ENCODE measurements around the gene MYCBP2. TPM values are rescaled to one million over a fixed set of nuclear protein-coding genes. Genes with fewer than 3 reads are reported as not detected.

The MYCBP2 gene
- total RNA-seq, 5 donors from 2014 or later (not counting 1 experiment from before 2014, with no cell fraction given): 153 to 214 (median 176) TPM

GRCh38 chr13:77372275-77372674 is 45.4 kb upstream of the MYCBP2 start:
- Histone ChIP-seq H3K36me3 (ENCODE audit: control insufficient read depth in 2 of 2, extremely low read depth in 1 of 2, insufficient read depth in 1 of 2, low read length in 1 of 2) (no peaks in the 10 kb centered on the region), H3K4me3 (ENCODE audit: control insufficient read depth in 1 of 2, extremely low read depth in 1 of 2, low read length in 1 of 2) (no peak overlapping the region), H3K9me3 (no peaks in the 10 kb centered on the region), H3K27me3 (replicated peaks in 1 of 2; ENCODE audit: control insufficient read depth in 2 of 2, extremely low read depth in 1 of 2, insufficient read depth in 2 of 2, low read length in 1 of 2) (no peaks in the 10 kb centered on the region), H3K4me1 (ENCODE audit: control insufficient read depth in 1 of 2, extremely low read depth in 1 of 2, insufficient read depth in 2 of 2, low read length in 2 of 2) (no peaks in the 10 kb centered on the region), H3K27ac (ENCODE audit: low read length) (no peak overlapping the region)
- no peaks in the 10 kb centered on the region for H3K36me3 Mint-ChIP-seq
- ChIA-PET CTCF (no interaction called here), POLR2A (no interaction called here)
- WGBS (ENCODE audit: insufficient coverage): no CpG with 5 or more reads among the region's 1 CpG
- H3K4me1 Mint-ChIP-seq: peaks cover 0 to 5% (median 4%) of the 10 kb centered on the region in 3 donors
- ATAC-seq (replicated peaks in 1 of 4): no peak
- H3K27ac Mint-ChIP-seq: no peak overlapping the region
- no peaks in the 10 kb centered on the region for H3K27me3 Mint-ChIP-seq
- no peak for DNase-seq
- H3K9me3 Mint-ChIP-seq: no peaks in the 10 kb centered on the region
- H3K4me3 Mint-ChIP-seq: no peak overlapping the region

- Mint-ChIP-seq H3K9me3 (no peaks in the 10 kb centered on the region), H3K4me1 (peaks cover 0 to 5% (median 4%) of the 10 kb centered on the region in 3 donors), H3K27me3 (peaks cover 0 to 4% of the 10 kb centered on the region in 2 donors), H3K36me3 (no peaks in the 10 kb centered on the region), H3K4me3 (no peak overlapping the region), H3K27ac (no peak overlapping the region)
- Histone ChIP-seq H3K9me3 (no peaks in the 10 kb centered on the region), H3K27me3 (replicated peaks in 1 of 2; ENCODE audit: control insufficient read depth in 2 of 2, extremely low read depth in 1 of 2, insufficient read depth in 2 of 2, low read length in 1 of 2) (no peaks in the 10 kb centered on the region), H3K36me3 (ENCODE audit: control insufficient read depth in 2 of 2, extremely low read depth in 1 of 2, insufficient read depth in 1 of 2, low read length in 1 of 2) (no peaks in the 10 kb centered on the region), H3K4me3 (ENCODE audit: control insufficient read depth in 1 of 2, extremely low read depth in 1 of 2, low read length in 1 of 2) (no peak overlapping the region), H3K27ac (ENCODE audit: low read length) (no peak overlapping the region), H3K4me1 (ENCODE audit: control insufficient read depth in 1 of 2, extremely low read depth in 1 of 2, insufficient read depth in 2 of 2, low read length in 2 of 2) (no peaks in the 10 kb centered on the region)
- no peak for ATAC-seq (replicated peaks in 1 of 4)
- POLR2A ChIA-PET: no interaction called here
- no peak for DNase-seq
- WGBS (ENCODE audit: insufficient coverage): 100% methylated on average over 1 of the region's 2 CpGs
- CTCF ChIA-PET: interaction anchor here in 1 of 2 donors (1.0 kb wide), 1 partner anchor 10 kb away, joined by 3 read pairs; no protein-coding TSS in a partner anchor
Measured at GRCh38 chr13:77370888-77371287, 44.0 kb upstream of the MYCBP2 start.

GRCh38 chr13:77362166-77362565 is 35.3 kb upstream of the MYCBP2 start:
- no peak overlapping the region for H3K27ac Mint-ChIP-seq
- no peaks in the 10 kb centered on the region for H3K9me3 Mint-ChIP-seq
- DNase-seq: no peak
- no peaks in the 10 kb centered on the region for H3K4me1 ChIP-seq (ENCODE audit: control insufficient read depth in 1 of 2, extremely low read depth in 1 of 2, insufficient read depth in 2 of 2, low read length in 2 of 2)
- no peaks in the 10 kb centered on the region for H3K9me3 ChIP-seq
- H3K36me3 ChIP-seq (ENCODE audit: control insufficient read depth in 2 of 2, extremely low read depth in 1 of 2, insufficient read depth in 1 of 2, low read length in 1 of 2): no peaks in the 10 kb centered on the region
- no peak overlapping the region for H3K4me3 Mint-ChIP-seq
- no CpG with 5 or more reads among the region's 1 CpG for WGBS (ENCODE audit: insufficient coverage)
- H3K27me3 ChIP-seq (replicated peaks in 1 of 2; ENCODE audit: control insufficient read depth in 2 of 2, extremely low read depth in 1 of 2, insufficient read depth in 2 of 2, low read length in 1 of 2): no peaks in the 10 kb centered on the region
- no peaks in the 10 kb centered on the region for H3K36me3 Mint-ChIP-seq
- peaks cover 2 to 12% of the 10 kb centered on the region in 2 donors for H3K27me3 Mint-ChIP-seq
- no peak for ATAC-seq (replicated peaks in 1 of 4)
- H3K4me3 ChIP-seq (ENCODE audit: control insufficient read depth in 1 of 2, extremely low read depth in 1 of 2, low read length in 1 of 2): no peak overlapping the region
- ChIA-PET CTCF (no interaction called here), POLR2A (interaction anchor here in 1 of 2 donors (0.5 kb wide), 1 partner anchor 1542 kb away, joined by 5 read pairs; no protein-coding TSS in a partner anchor)
- H3K4me1 Mint-ChIP-seq: no peaks in the 10 kb centered on the region
- no peak overlapping the region for H3K27ac ChIP-seq (ENCODE audit: low read length)

DNA sequence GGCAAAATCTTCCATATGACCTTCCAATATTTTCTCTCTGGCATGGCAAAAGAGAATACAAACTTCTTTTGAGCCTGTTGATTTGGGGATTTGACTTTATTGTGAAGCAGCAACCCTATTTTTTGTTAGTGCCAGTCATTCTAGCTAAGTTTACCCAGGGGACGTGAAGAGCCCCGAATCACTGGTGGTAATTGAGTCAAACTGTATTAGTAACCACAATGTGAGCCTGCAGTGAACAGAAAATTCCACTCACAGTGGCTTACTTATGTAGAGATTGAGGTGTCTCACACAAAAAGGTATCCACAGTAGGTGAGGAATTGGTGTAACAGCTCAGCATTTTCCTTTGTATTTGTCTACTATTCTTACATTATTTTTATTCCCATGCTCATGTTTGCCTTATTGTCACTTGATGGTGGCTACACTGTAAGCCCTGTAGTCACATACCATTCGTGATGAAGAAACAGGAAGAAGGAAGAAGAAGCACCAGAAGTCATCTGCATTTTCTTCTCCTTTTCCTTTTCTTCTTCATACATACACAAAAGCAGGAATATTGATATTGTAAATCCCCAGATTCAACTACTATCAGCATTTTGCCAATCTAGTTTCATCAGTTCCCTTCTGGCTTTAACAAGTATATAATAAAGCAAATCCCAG is 33.3 kb upstream of the MYCBP2 start:
- no peak overlapping the region for H3K27ac ChIP-seq (ENCODE audit: low read length)
- no peak overlapping the region for H3K27ac Mint-ChIP-seq

GRCh38 chr13:77359171-77359570 is 32.3 kb upstream of the MYCBP2 start:
- Histone ChIP-seq H3K4me1 (ENCODE audit: control insufficient read depth in 1 of 2, extremely low read depth in 1 of 2, insufficient read depth in 2 of 2, low read length in 2 of 2) (no peaks in the 10 kb centered on the region), H3K27ac (ENCODE audit: low read length) (no peak overlapping the region), H3K4me3 (ENCODE audit: control insufficient read depth in 1 of 2, extremely low read depth in 1 of 2, low read length in 1 of 2) (no peak overlapping the region), H3K27me3 (replicated peaks in 1 of 2; ENCODE audit: control insufficient read depth in 2 of 2, extremely low read depth in 1 of 2, insufficient read depth in 2 of 2, low read length in 1 of 2) (no peaks in the 10 kb centered on the region), H3K9me3 (no peaks in the 10 kb centered on the region), H3K36me3 (ENCODE audit: control insufficient read depth in 2 of 2, extremely low read depth in 1 of 2, insufficient read depth in 1 of 2, low read length in 1 of 2) (no peaks in the 10 kb centered on the region)
- DNase-seq (no peak), ATAC-seq (replicated peaks in 1 of 4) (no peak)
- ChIA-PET CTCF (no interaction called here), POLR2A (no interaction called here)
- H3K4me1 Mint-ChIP-seq: peaks cover 6% of the 10 kb centered on the region in 3 donors
- H3K36me3 Mint-ChIP-seq: no peaks in the 10 kb centered on the region
- H3K4me3 Mint-ChIP-seq: no peak overlapping the region
- no peak overlapping the region for H3K27ac Mint-ChIP-seq
- no peaks in the 10 kb centered on the region for H3K9me3 Mint-ChIP-seq
- H3K27me3 Mint-ChIP-seq: peaks cover 0 to 4% of the 10 kb centered on the region in 2 donors
- 20% methylated on average over 1 of the region's 3 CpGs for WGBS (ENCODE audit: insufficient coverage)

More for the DNA sequence above, 33.3 kb upstream of the MYCBP2 start:
- ATAC-seq (replicated peaks in 1 of 4): no peak
- H3K9me3 Mint-ChIP-seq: no peaks in the 10 kb centered on the region
- H3K4me1 Mint-ChIP-seq: no peaks in the 10 kb centered on the region
- peaks cover 2 to 8% of the 10 kb centered on the region in 2 donors for H3K27me3 Mint-ChIP-seq
- DNase-seq: no peak
- WGBS (ENCODE audit: insufficient coverage): no CpG with 5 or more reads among the region's 3 CpGs
- H3K4me1 ChIP-seq (ENCODE audit: control insufficient read depth in 1 of 2, extremely low read depth in 1 of 2, insufficient read depth in 2 of 2, low read length in 2 of 2): no peaks in the 10 kb centered on the region
- H3K4me3 Mint-ChIP-seq: no peak overlapping the region
- no peaks in the 10 kb centered on the region for H3K9me3 ChIP-seq
- H3K36me3 ChIP-seq (ENCODE audit: control insufficient read depth in 2 of 2, extremely low read depth in 1 of 2, insufficient read depth in 1 of 2, low read length in 1 of 2): no peaks in the 10 kb centered on the region
- H3K36me3 Mint-ChIP-seq: no peaks in the 10 kb centered on the region
- ChIA-PET CTCF (interaction anchor here in 1 of 2 donors (0.9 kb wide), 1 partner anchor 1285 kb away, joined by 3 read pairs; no protein-coding TSS in a partner anchor), POLR2A (no interaction called here)
- no peaks in the 10 kb centered on the region for H3K27me3 ChIP-seq (replicated peaks in 1 of 2; ENCODE audit: control insufficient read depth in 2 of 2, extremely low read depth in 1 of 2, insufficient read depth in 2 of 2, low read length in 1 of 2)
- H3K4me3 ChIP-seq (ENCODE audit: control insufficient read depth in 1 of 2, extremely low read depth in 1 of 2, low read length in 1 of 2): no peak overlapping the region

DNA sequence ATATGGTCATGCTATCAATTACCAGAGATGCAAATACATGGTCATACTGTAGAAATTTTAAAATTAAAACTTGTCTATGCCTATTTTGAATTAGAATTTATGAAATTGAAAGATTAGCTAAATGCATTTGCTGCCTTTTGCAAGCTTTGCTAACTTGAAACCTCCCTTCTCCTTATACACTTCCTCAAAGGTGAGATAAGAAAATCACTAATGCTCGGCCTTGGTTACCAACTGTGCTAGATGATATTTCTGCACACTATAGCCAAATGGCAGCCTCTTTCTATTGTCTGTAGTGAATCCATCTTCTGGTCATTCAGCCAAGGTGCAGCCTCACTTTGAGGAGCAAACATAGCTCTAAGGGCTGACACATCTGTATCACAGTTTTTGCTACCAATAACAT is 31.1 kb upstream of the MYCBP2 start:
- no peaks in the 10 kb centered on the region for H3K27me3 ChIP-seq (replicated peaks in 1 of 2; ENCODE audit: control insufficient read depth in 2 of 2, extremely low read depth in 1 of 2, insufficient read depth in 2 of 2, low read length in 1 of 2)
- no peaks in the 10 kb centered on the region for H3K9me3 Mint-ChIP-seq
- H3K36me3 Mint-ChIP-seq: no peaks in the 10 kb centered on the region
- peaks cover 14 to 15% (median 15%) of the 10 kb centered on the region in 3 donors for H3K4me1 Mint-ChIP-seq
- DNase-seq: no peak
- no peak overlapping the region for H3K4me3 Mint-ChIP-seq
- ChIA-PET CTCF (interaction anchor here (0.6 to 0.7 kb wide), 2 partner anchors 216 to 427 kb away, joined by 3 to 4 read pairs; no protein-coding TSS in a partner anchor), POLR2A (no interaction called here)
- H3K27ac ChIP-seq (ENCODE audit: low read length): no peak overlapping the region
- no peaks in the 10 kb centered on the region for H3K36me3 ChIP-seq (ENCODE audit: control insufficient read depth in 2 of 2, extremely low read depth in 1 of 2, insufficient read depth in 1 of 2, low read length in 1 of 2)
- H3K9me3 ChIP-seq: no peaks in the 10 kb centered on the region
- peaks cover 0 to 3% of the 10 kb centered on the region in 2 donors for H3K27me3 Mint-ChIP-seq
- 100% methylated on average over 1 of the region's 1 CpG for WGBS (ENCODE audit: insufficient coverage)
- H3K4me1 ChIP-seq (ENCODE audit: control insufficient read depth in 1 of 2, extremely low read depth in 1 of 2, insufficient read depth in 2 of 2, low read length in 2 of 2): peaks cover 0 to 3% of the 10 kb centered on the region in 2 experiments
- H3K4me3 ChIP-seq (ENCODE audit: control insufficient read depth in 1 of 2, extremely low read depth in 1 of 2, low read length in 1 of 2): no peak overlapping the region
- H3K27ac Mint-ChIP-seq: no peak overlapping the region
- no peak for ATAC-seq (replicated peaks in 1 of 4)
